Left ventricle myocardium superior (tissue), 1 donor: ENCODE measurements around the gene POLR1G. TPM values are rescaled to one million over a fixed set of nuclear protein-coding genes. Genes with fewer than 3 reads are reported as not detected.

Experiments used
- ATAC-seq: fragments of 200-7000 bp; cut with Tn5 transposase; one replicate; pipeline ENCODE4 v1.9.1; 2020; ENCODE audit warnings: mild to moderate bottlenecking, moderate library complexity
- DNase-seq: peaks from one replicate; pipeline ENCODE4 v3.0.0-alpha.2; 2020
- intact Hi-C: fragments of 100-400 bp; cut with micrococcal nuclease; formaldehyde crosslinking; loops from one replicate; pipeline ENCODE4 v1.11.0; 2022
- long read RNA-seq: library from polyadenylated mRNA; unstranded; transcript quantifications from one replicate; pipeline ENCODE4 v2.0.0, GENCODE V29; 2021
- total RNA-seq: library from RNA; stranded (reverse); fragmentation: NEBNext Ultra II Directional; extraction: Animal tissue kit (Norgen Biotek cat#: 25700); gene quantifications from one replicate; pipeline ENCODE4 v1.2.1, GENCODE V29; 2021
- donor health status: DM: no; HTN: yes; CAD: no; lungs with severe emphysema.

The POLR1G gene
- 7.0 TPM for total RNA-seq
- long read RNA-seq, transcript CD3EAP-201 (3 exons, 3,286 nt), result major isoform, 9 of 20 reads
- long read RNA-seq, partial matches to known transcripts, result 0 of 20 reads
- long read RNA-seq, other reads (novel, unspliced or antisense), result 6 of 20 reads

- ATAC-seq (peak; percentile 53), DNase-seq (peak; percentile 83)
- intact Hi-C loops, result no loop called here
These were observed at the start of gene POLR1G for GRCh38 chr19:45406226-45407090. TSS of gene POLR1G (plus strand) at chr19:45406644. CDS start at chr19:45406697, 53 bp downstream.

GRCh38 chr19:45356760-45357444, 49.5 kb upstream of the POLR1G start:
- intact Hi-C loops, result no loop called here
- DNase-seq (no peak), ATAC-seq (no peak)

- intact Hi-C loops, result no loop called here
- no peak for DNase-seq
- no peak for ATAC-seq
These were observed 49.0 kb upstream of the POLR1G start for GRCh38 chr19:45357445-45357783.

- DNase-seq (no peak), ATAC-seq (no peak)
- intact Hi-C loops, result no loop called here
These were observed 48.1 kb upstream of the POLR1G start for GRCh38 chr19:45358213-45358792.

- no peak for ATAC-seq
- intact Hi-C loops, result no loop called here
- DNase-seq, result no peak
These were observed 44.8 kb upstream of the POLR1G start for GRCh38 chr19:45361608-45362007.

GRCh38 chr19:45362291-45362690, 44.2 kb upstream of the POLR1G start:
- ATAC-seq (no peak), DNase-seq (no peak)
- intact Hi-C loops, result no loop called here

- no peak for ATAC-seq
- DNase-seq, result no peak
- intact Hi-C loops, result no loop called here
These were observed 42.5 kb upstream of the POLR1G start for GRCh38 chr19:45363861-45364459.

- intact Hi-C loops, result no loop called here
- DNase-seq, result no peak
- no peak for ATAC-seq
These were observed 41.7 kb upstream of the POLR1G start for GRCh38 chr19:45364696-45365095.

- DNase-seq, result no peak
- intact Hi-C loops, result no loop called here
- no peak for ATAC-seq
These were observed 38.3 kb upstream of the POLR1G start for GRCh38 chr19:45368127-45368526.

- DNase-seq, result no peak
- no peak for ATAC-seq
These were observed 37.6 kb upstream of the POLR1G start for GRCh38 chr19:45368737-45369340.

GRCh38 chr19:45370410-45371204, 35.8 kb upstream of the POLR1G start, which contains the start of gene ERCC2:
TSS of gene ERCC2 (minus strand) at chr19:45370573. CDS start at chr19:45370540, 33 bp downstream.
- peak; percentile 98 for ATAC-seq

More at GRCh38 chr19:45368737-45369340, 37.6 kb upstream of the POLR1G start:
- intact Hi-C loops, result no loop called here

GRCh38 chr19:45376045-45376724, 30.3 kb upstream of the POLR1G start:
- peak; percentile 73 for ATAC-seq
- intact Hi-C loops, result no loop called here
- peak; percentile 48 for DNase-seq

More at GRCh38 chr19:45370410-45371204, 35.8 kb upstream of the POLR1G start, which contains the start of gene ERCC2:
- intact Hi-C loops, result no loop called here
- DNase-seq, result peak; percentile 98

- DNase-seq, result no peak
- ATAC-seq, result no peak
- intact Hi-C loops, result no loop called here
These were observed 26.3 kb upstream of the POLR1G start for GRCh38 chr19:45380107-45380506.

- ATAC-seq (no peak), DNase-seq (no peak)
- intact Hi-C loops, result no loop called here
These were observed 24.0 kb upstream of the POLR1G start for GRCh38 chr19:45382426-45382825.

GRCh38 chr19:45385392-45386221, 20.8 kb upstream of the POLR1G start:
- intact Hi-C loops, result no loop called here
- ATAC-seq (peak; percentile 51), DNase-seq (no peak)

- DNase-seq (no peak), ATAC-seq (peak; percentile 4)
- intact Hi-C loops, result no loop called here
These were observed 15.1 kb upstream of the POLR1G start for GRCh38 chr19:45391346-45391745.
